ENCODE data around the gene VEGFB.

DNA sequence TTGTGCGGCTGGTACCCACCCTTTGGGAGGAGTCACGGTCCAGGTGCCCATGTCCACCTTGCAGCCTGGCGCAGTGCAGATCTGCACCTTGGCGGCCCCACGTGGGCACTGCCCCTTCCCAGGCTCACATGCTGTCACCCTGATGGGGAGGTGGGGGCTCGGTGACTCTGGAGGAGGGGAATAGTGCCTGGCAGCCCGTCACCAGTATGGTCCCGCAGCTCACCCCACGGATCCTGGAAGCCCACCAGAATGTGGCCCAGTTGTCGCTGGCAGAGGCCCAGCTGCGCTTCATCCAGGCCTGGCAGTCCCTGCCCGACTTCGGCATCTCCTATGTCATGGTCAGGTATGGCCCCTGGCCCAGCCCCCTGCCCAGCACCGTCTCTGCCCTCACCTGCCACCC is 13.6 kb upstream of the VEGFB start:
- TF ChIP-seq, protein P1, sequence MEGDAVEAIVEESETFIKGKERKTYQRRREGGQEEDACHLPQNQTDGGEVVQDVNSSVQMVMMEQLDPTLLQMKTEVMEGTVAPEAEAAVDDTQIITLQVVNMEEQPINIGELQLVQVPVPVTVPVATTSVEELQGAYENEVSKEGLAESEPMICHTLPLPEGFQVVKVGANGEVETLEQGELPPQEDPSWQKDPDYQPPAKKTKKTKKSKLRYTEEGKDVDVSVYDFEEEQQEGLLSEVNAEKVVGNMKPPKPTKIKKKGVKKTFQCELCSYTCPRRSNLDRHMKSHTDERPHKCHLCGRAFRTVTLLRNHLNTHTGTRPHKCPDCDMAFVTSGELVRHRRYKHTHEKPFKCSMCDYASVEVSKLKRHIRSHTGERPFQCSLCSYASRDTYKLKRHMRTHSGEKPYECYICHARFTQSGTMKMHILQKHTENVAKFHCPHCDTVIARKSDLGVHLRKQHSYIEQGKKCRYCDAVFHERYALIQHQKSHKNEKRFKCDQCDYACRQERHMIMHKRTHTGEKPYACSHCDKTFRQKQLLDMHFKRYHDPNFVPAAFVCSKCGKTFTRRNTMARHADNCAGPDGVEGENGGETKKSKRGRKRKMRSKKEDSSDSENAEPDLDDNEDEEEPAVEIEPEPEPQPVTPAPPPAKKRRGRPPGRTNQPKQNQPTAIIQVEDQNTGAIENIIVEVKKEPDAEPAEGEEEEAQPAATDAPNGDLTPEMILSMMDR (IDR thresholded peaks at IDR 0.05) = no peak
- no peak for TF ChIP-seq EZH2 (IDR thresholded peaks at IDR 0.05)
